SH-SY5Y (cell line): Measurements from ENCODE around the gene MED29.

Experiments used
- GATA2 ChIP-seq: IDR thresholded peaks from 2 replicates; pipeline ENCODE4 v1.6.1; 2011; ENCODE audit warnings: mild to moderate bottlenecking, low read depth, low read length
- GATA3 ChIP-seq: IDR thresholded peaks from 2 replicates; pipeline ENCODE4 v1.6.1; 2011; ENCODE audit warnings: low read depth, mild to moderate bottlenecking, low read length, moderate library complexity

DNA sequence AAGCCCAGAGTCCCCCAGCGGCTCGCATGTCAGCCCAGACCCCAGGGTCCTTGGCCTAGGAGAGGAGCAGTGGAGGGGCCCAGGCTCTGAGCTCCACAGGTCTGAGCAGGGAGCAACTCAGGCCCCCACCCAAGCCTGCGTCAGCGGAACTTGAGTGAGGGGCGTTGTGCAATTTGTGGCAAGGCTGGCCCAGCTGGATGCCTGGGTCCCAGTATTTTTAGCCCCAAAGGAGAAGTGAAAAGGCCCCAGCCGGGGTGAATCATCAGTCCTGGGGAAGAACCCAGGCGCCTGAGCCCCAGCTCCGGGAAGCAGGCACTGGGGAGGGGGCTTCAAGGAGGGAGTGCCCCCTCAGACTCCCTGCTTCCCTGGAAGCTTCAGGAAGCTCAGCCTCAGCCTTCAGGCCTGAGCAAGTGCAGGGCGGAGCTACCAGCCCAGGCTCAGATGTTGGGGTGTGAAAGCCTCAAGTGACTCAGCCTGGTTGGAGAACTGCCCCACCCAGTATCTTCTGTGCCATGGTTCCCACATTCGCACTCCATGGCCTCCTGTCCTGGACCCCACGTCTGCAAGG lies 7.2 kb downstream of the MED29 start:
- TF ChIP-seq GATA3 (no peak), GATA2 (no peak)
